ENCODE data around the gene HAUS3.
"Not testable (repeated sequence)": the region's sequence is repeated elsewhere in the genome, so short reads cannot be mapped to it uniquely, and the experiment has no call there.

Gene HAUS3

DNA sequence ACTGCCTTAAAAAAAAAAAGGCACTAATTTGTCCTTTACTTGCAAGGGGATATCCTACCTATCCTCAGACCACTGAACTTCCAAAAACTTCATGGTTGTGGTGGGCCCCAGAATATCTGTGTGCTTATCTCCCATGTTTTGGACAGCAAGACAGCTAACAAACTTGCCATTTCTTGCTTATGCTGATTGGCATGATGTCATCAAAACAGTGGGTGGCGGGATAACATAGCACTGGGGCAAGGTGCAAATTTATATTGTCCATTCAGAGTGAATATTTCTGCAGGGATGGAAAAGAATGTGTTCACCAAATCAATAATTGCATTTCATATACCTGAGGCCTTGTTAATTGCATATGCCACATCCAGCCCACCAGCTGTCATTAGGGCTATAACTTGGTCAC, 23.5 kb downstream of the HAUS3 start:
- FAIRE-seq: no peak

DNA sequence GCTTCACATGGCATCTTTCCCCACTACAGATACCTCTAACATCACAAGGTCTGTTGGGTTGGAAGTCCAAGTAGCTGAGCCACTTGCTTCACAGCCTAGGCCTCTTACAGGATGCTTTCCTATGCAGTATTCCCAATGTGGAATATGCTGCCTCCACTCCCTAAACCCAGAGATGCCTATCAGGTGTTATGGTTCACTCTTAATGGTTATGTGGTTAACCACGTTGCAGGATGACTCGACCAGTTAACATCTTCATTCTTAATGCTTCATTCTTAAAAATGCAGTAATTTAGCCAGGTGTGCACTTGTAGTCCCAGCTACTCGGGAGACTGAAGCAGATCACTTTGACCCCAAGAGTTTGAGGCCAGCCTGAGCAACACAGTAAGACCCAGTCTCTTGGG, 24.2 kb downstream of the HAUS3 start:
- FAIRE-seq: no peak

DNA sequence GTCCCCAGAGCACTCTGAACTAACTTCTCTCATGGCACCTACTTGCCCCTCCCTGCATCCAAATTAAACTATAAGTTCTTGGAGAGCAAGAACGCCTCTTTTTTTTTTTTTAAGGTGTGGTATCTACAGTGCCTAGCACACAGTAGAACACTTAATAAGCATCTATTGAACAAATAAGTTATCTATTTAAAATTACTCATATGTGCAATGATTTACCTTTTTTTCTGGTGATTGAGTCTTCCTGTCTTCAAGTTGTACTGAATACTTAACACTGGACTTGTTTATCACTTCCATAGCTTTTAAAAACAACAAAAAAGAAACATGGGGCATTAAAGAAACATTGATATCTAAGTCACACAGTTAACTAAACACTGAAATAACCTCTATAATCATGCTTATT, 29.1 kb downstream of the HAUS3 start:
- FAIRE-seq: no peak

GRCh38 chr4:2202789-2203188, 39.1 kb downstream of the HAUS3 start:
- FAIRE-seq: not testable (repeated sequence)

GRCh38 chr4:2194496-2194895, 47.4 kb downstream of the HAUS3 start:
- FAIRE-seq: no peak

DNA sequence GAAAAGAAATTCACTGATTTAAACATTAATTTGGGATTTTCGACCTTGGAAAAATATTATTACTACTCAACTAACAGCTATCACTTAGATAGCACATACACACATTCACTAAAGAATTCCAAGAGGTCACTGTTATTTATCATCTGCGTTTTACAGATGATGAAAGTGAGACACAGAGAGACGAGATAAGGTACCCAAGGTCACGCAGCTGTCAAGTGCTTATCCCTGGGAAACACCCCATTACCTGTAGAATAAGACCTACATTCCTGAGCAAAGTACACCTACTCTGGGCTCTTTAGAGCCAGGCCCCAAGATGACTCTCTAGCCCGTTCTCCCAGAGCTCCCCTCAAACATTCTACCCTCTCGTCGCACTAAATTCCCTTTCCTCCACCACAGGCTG, 48.6 kb downstream of the HAUS3 start:
- no peak for FAIRE-seq

DNA sequence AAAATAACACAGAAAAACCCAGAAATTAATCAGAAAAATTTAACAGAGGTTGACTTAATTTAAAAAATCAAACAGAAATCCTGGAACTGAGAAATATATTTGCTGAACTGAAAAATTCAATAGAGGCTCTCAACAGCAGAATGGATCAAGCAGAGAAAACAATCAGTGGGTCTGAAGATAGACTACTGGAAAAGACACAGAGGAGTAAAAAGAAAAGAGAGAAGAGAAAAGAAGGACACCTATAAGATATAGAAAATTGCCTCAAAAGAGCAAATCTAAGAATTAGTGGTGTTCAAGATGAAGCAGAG, 55.1 kb downstream of the HAUS3 start:
- FAIRE-seq: no peak

- FAIRE-seq: no peak
These were observed 55.6 kb downstream of the HAUS3 start for GRCh38 chr4:2186133-2186864.

GRCh38 chr4:2183394-2183793, 58.5 kb downstream of the HAUS3 start:
- FAIRE-seq: no peak

DNA sequence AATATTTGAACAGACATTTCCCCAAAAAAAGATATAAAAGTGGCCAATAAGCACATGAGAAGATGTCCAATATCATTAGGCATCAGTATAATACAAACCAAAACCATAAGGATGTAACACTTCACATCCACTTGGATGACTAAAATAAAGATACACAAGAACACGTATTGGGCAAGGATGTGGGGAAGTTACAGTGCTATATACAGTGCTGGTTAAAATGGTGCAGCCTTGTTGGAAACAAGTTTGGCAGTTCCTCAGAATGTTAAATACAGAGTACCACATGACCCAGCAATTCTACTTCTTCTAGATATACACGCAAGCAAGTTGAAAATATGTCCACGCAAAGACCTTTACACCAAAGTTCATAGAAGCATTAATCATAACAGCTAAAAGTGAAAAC, 58.9 kb downstream of the HAUS3 start:
- FAIRE-seq: no peak

- no peak for FAIRE-seq
These were observed 61.5 kb downstream of the HAUS3 start for GRCh38 chr4:2180410-2180809.

GRCh38 chr4:2179717-2180116, 62.2 kb downstream of the HAUS3 start:
- FAIRE-seq: no peak

GRCh38 chr4:2178986-2179385, 62.9 kb downstream of the HAUS3 start:
- FAIRE-seq: no peak

Measured in endometrium (tissue), 2 donors.